GM18861 (cell line): Measurements from ENCODE around the gene PDZD2.

ENCODE experiments used
- ATAC-seq: cut with Tn5 transposase; IDR thresholded peaks from one replicate; pipeline ENCODE4 v1.9.1; 2021; ENCODE audit not compliant: unreplicated experiment

PDZD2 gene

GRCh38 chr5:32156635-32157034 lies 517.7 kb downstream of the PDZD2 start:
- ATAC-seq: no peak

- ATAC-seq: no peak
These were observed 518.1 kb downstream of the PDZD2 start for GRCh38 chr5:32157078-32157477.

GRCh38 chr5:32158679-32158975 lies 519.7 kb downstream of the PDZD2 start:
- no peak for ATAC-seq

- ATAC-seq: no peak
These were observed 520.6 kb downstream of the PDZD2 start for GRCh38 chr5:32159328-32160072.

GRCh38 chr5:32160228-32160627 lies 521.3 kb downstream of the PDZD2 start:
- no peak for ATAC-seq
